C4-2B (cell line): ENCODE data around the gene MED12.

Source experiments
- ZFX ChIP-seq: fragments of 450-650 bp; IDR thresholded peaks from 2 replicates; pipeline ENCODE4 v1.6.1; 2017
- TF ChIP-seq, protein P1 (sequence below): fragments of 450-650 bp; conservative IDR thresholded peaks from 2 replicates; pipeline ENCODE4 v1.5.1; 2017; ENCODE audit warnings: mild to moderate bottlenecking

DNA sequence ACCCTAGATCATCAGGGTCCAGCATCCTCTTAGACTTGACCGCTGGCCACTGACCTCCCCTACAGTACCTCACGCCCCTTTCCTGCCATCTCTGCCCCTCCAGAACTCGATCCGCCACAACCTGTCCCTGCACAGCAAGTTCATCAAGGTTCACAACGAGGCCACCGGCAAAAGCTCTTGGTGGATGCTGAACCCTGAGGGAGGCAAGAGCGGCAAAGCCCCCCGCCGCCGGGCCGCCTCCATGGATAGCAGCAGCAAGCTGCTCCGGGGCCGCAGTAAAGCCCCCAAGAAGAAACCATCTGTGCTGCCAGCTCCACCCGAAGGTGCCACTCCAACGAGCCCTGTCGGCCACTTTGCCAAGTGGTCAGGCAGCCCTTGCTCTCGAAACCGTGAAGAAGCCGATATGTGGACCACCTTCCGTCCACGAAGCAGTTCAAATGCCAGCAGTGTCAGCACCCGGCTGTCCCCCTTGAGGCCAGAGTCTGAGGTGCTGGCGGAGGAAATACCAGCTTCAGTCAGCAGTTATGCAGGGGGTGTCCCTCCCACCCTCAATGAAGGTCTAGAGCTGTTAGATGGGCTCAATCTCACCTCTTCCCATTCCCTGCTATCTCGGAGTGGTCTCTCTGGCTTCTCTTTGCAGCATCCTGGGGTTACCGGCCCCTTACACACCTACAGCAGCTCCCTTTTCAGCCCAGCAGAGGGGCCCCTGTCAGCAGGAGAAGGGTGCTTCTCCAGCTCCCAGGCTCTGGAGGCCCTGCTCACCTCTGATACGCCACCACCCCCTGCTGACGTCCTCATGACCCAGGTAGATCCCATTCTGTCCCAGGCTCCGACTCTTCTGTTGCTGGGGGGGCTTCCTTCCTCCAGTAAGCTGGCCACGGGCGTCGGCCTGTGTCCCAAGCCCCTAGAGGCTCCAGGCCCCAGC is 17.6 kb upstream of the MED12 start:
- TF ChIP-seq, protein P1, sequence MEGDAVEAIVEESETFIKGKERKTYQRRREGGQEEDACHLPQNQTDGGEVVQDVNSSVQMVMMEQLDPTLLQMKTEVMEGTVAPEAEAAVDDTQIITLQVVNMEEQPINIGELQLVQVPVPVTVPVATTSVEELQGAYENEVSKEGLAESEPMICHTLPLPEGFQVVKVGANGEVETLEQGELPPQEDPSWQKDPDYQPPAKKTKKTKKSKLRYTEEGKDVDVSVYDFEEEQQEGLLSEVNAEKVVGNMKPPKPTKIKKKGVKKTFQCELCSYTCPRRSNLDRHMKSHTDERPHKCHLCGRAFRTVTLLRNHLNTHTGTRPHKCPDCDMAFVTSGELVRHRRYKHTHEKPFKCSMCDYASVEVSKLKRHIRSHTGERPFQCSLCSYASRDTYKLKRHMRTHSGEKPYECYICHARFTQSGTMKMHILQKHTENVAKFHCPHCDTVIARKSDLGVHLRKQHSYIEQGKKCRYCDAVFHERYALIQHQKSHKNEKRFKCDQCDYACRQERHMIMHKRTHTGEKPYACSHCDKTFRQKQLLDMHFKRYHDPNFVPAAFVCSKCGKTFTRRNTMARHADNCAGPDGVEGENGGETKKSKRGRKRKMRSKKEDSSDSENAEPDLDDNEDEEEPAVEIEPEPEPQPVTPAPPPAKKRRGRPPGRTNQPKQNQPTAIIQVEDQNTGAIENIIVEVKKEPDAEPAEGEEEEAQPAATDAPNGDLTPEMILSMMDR: no peak
- TF ChIP-seq ZFX: no peak
